HG02885 (cell line): ENCODE data around the gene LMNTD2.
A peak's percentile ranks its signal among the peaks of the same experiment; 100 is the strongest.

Experiments
- ATAC-seq: cut with Tn5 transposase; IDR thresholded peaks from one replicate; pipeline ENCODE4 v1.9.1; 2021; ENCODE audit warnings: mild to moderate bottlenecking; ENCODE audit not compliant: unreplicated experiment, poor library complexity

The LMNTD2 gene

DNA sequence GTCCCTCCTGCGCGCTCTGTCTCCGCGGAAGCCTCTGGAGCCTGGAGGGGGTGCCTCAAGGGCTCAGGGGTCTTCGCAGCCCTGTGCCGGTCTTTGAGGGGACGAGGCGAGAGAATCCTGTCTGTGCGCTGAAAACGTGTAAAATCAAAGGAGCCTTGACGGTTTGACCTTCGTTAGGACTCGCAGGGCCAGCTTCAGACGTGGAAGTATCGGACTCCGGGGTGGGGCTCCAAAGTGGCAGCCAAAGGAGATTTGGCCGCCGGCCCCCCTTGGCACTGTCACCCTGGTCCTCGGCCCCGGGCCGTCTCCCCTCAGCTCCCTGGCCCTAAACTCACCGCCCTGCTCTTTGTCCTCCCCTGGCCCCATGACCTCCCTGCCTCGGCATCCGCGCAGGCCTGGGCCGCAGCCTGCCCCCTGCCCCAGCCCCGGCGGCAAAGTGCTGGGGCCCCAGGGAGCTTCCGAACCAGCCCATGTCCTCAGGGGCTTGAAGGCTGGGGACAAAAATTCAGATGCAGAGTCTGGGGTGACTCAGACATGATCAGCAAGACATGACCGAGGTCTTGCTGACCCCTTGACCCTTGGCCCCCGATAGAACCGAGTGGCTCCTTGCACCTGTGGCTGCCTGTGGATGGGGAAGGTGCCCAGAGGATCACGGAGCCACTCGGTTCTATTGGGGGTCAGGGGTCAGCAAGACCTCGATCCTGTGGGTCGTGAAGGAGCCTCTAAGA lies 8.8 kb upstream of the LMNTD2 start:
- no peak for ATAC-seq

DNA sequence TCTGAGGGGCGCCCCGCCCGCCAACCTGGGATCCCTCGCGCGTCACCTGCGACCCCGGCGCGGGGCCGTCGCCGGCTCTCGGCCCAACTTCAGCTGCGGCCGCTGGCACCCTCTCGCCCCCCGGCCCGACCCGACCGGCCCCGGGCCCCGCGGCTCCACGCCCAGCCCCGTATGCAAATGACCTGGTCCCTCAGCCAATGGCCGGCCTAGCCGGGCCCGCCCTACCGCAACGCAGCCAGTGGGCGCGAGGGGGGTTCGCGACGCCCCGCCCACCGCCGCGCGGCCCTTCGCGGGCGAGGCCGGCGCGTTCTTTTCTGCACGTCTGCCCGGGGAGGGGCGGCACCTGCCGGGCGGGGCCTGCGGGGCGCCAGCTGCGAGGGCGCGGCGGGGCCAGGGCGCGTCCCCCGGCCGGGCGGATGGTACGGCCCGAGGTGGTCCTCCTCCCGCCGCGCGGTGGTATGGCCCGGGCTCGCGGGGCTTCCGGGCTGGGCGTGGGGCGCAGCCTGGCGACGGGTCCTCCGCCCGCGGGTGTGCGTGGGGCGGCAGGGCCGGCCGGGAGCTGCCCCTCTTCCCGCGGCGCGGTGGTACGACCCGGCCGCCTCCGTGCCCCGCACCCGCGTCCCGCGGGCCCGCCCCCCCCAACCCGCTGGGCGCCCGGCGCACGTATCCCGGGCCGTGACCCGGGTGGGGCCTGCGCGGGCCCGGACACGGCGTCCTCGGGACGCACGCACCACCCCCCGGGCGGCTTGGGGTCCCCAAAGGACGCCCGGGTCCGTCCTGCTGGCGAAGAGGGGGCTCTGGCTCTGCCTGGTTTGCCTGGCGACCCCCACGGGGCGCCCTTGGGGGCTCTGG lies 8.0 kb upstream of the LMNTD2 start:
- peak; percentile 88 for ATAC-seq

DNA sequence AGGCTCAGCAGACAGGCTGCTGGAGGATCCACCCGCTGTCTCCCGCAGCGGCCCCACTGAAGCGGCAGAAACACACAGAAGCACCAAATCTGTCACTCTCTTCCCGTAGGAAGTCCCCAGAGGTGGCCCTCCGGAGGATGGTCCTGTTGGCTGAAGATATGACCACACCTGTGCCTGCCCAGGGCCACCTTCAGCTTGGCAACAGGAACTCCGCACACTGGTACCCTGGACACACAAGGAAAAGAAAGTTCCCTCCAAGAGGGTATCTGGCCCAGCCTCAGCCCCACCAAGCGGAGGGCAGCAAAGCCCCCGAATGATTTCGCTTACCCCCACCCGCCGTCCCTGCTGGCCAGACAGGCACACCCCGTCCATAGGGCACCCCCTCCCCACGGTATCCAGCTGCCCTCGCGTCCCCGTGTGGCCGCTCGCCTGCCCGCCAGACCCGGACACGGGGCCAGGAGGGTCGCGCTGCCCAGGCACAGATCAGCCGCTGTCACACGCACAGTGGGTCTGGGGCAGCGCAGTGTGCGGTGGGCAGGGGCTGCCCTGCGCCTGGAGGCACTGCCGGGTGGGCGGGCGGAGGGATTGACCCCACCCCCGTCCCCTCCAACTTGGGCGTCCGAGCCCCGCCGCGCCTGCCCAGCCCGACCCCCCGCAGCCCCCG lies 7.2 kb upstream of the LMNTD2 start:
- ATAC-seq: no peak

DNA sequence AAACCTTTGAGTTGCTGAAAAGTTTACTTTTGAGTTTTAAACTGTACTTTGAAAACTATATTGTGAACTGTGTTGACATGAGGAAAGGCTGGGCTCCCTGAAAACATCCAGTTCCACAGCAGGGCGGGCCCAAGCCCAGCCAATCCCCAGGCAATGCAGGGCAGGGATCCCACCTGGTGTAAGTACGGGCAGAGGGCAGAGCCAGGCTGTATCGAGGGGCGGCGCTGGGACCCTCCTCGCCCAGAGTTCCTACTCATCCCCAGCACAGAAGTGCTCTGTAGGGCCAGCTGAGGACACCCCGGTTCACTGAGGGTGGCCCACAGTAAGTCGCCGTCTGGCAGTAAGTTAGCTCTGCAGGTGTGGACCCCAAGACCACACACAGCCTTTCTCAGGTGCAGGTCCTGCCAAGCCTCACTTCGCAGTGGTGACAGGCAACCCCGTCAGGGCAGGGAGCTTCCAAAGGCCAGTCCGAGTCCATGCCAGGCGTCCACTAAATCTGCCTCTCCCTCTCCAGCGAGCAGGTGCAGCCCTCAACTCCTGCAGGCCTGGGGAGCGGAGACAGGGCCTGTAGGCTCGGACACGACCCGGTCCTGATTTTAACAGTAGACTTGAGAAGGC lies 6.6 kb upstream of the LMNTD2 start:
- no peak for ATAC-seq

DNA sequence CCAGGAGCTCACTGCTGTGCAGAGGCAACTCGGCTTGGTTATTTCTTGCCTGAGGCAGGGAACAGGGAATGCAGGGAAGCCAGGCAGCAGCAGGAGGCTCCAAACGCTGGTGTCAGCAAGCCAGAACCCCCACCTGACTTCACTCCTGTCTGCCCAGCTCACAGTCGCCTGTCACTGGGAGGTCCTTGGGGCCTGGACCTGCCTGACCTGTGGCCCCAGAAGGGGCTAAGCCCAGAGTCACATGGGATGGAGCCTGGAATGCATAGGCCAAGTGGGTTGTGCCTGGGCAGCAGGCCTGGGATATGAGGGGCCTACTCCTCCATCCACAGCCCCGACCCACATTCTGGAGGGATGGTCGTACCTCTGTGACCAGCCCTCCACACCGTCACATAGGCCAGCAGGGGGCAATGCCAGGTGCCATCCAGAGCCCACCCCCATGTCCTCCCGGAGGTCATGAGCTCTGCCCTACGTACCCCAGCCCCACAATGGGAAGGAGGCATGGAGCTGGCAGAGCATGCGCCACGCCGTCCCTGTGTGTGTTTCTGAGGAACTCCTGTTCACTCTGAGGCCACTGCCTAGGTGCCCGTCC lies 5.5 kb upstream of the LMNTD2 start:
- no peak for ATAC-seq

DNA sequence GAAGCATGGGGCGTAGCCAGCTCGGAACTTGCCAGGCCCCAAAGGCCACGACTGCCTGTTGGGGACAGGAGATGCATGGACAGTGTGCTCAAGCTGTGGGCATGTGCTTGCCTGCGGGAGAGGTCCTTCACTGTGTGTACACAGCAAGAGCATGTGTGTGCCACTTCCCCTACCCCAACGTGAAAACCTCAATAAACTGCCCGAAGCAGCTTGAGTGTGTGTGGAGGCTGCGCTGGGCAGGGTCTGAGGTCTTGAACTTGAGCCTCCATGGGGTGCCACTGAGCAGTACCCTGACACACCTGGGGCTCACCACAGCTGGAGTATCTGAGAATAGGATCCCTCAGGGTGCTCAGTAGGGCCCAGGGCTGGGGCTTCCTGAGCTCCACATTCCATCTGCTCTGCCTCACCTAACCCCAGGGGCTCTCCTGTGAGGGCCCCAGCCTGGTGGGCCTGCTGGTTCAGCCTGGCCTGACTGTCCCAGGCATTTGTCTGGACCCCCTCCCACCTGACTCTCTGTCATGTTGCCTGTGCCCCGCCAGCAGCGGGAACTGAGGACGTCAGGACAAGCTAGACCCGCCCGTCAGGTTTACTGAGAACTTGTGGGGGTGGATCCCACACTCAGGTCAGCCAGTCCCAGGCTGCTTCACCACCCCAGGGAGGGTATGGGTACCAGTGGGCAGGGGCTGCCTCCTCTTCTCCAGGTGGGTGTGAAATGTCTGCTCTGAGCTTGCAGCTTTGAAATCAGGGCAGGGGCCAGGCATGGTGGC lies 3.5 kb upstream of the LMNTD2 start:
- no peak for ATAC-seq

DNA sequence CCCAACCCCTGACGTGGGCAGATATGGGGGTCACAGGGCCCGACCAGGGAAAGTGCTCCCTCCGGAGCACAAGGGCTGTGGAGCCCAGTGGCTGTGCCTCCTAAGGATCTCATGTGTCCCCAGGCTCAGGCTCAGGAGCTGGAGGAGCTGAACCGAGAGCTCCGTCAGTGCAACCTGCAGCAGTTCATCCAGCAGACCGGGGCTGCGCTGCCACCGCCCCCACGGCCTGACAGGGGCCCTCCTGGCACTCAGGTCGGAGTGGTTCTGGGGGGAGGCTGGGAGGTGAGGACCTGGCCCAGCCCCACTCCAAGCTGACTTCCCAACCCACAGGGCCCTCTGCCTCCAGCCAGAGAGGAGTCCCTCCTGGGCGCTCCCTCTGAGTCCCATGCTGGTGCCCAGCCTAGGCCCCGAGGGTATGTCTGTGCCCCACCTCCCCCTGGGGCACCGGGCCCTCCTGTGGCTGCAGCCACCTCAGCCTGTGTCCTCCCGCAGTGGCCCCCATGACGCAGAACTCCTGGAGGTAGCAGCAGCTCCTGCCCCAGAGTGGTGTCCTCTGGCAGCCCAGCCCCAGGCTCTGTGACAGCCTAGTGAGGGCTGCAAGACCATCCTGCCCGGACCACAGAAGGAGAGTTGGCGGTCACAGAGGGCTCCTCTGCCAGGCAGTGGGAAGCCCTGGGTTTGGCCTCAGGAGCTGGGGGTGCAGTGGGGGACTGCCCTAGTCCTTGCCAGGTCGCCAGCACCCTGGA lies 2.7 kb upstream of the LMNTD2 start:
- no peak for ATAC-seq

DNA sequence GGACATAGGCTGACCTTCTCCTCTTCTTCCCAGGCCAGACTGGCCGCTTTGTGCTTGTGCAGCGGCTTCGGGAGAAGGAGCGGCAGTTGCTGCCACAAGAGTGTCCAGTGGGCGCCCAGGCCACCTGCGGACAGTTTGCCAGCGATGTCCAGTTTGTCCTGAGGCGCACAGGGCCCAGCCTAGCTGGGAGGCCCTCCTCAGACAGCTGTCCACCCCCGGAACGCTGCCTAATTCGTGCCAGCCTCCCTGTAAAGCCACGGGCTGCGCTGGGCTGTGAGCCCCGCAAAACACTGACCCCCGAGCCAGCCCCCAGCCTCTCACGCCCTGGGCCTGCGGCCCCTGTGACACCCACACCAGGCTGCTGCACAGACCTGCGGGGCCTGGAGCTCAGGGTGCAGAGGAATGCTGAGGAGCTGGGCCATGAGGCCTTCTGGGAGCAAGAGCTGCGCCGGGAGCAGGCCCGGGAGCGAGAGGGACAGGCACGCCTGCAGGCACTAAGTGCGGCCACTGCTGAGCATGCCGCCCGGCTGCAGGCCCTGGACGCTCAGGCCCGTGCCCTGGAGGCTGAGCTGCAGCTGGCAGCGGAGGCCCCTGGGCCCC lies 1.6 kb upstream of the LMNTD2 start:
- no peak for ATAC-seq

DNA sequence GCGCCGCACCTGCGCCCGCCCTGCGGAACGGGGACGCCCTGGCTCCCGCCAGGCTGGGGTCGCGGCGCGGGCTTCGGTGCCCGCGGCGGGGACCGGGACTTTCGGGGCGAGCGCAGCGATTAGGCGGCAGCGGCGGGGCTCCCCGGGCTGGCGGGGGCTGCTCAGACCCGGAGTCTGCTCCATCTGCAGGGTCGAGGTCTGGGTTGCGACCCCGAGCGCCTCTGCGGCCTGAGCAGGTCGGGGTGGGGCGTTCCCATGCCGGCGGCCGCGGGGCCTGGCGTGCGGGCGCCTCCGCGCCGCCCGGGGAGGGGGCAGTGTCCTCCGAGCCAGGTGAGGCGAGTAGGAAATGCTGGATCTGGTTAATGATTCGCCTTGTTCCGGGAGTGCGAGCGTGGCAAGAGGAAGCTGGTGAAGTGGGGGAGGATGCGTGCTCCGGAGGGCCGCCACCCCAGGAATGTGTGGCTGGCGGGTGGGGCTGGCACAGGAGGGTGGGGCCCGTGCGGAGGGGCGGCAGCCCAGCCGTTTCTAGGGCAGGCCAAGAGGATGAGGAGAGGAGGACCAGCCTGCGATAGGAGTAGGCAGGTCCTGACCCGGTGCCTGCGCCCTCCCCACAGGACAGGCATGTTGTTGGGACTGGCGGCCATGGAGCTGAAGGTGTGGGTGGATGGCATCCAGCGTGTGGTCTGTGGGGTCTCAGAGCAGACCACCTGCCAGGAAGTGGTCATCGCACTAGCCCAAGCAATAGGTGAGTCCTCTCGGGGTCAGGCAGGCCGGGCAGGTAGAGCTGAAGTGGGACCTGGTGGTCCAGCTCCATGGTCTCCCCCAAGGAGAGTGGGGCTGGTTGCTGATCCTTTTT lies 838 bp upstream of the LMNTD2 start:
- ATAC-seq: peak; percentile 21

DNA sequence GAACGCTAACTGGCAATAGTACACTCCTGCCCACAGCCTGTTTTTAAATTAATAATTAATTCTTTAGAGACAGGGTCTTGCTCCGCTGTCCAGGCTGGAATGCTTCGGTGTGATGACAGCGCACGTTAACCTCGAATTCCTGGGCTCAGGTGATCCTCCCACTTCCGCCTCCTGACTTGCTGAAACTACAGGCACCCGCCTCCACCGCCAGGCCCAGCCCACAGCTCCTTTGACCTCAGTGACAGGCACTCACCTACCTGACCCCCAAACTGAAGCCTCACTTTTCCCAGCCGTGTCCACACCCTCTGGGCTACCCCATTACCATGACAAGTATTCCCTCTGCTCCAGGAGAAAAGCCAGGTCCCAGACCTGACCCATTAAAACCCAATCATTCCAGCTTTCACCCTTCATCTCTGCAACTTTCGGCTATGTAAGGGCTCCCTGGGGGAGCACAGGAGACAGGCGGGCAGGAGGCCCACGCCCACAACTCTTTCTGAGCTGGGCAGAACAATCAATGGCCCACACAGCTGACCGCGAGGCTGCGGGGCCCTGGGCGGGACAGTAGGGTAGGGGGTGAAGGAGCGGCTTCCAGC lies 730 bp downstream of the LMNTD2 start:
- no peak for ATAC-seq

DNA sequence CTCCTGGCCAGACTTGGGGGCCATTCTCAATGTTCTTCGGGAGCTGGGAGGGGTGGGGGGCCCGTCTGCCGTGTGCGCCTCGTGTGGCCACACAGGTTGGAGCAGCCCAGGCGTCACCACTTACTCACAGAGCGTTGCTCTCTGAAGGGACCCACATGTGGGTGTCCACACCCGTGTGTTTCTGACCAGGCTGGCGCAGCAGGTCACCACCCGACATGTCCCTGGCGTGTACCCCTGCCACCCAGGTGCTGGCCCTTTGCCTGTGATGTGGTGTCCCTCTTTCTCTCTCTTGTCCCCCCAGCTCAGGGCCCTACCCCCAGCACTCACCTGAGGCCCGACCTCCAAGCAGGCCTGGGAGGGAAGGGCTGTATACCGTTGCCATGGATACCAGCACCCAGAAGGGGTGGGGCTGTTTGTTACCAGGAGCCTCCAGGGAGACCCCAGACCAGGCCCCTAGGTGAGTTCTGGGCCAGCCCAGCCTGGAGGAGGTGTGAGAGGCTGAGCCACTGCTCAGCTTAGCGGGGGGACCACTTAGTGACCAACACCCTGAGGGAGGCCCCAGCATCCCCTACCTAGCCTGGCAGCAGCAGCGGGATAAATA lies 1.4 kb downstream of the LMNTD2 start:
- no peak for ATAC-seq

DNA sequence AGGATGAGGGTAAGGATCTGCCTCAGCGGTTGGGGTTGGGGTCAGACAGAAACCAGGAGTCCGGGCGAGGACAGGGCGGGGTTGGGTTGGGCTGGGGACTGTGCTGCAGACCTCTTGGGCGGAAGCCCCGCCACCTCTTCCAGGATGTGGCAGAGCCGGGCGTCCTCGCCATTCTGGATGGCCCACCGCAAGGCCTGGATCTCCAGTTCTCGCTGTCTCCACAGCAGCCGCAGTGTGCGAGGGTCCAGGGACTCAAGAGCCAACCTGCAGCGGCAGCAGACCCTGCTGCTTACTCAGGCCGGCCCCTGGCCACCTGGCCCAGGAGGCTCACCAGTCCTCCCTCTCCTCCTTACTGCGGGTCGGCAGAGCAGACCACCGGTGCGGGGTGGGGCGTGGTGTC lies 2.0 kb downstream of the LMNTD2 start:
- ATAC-seq: no peak

DNA sequence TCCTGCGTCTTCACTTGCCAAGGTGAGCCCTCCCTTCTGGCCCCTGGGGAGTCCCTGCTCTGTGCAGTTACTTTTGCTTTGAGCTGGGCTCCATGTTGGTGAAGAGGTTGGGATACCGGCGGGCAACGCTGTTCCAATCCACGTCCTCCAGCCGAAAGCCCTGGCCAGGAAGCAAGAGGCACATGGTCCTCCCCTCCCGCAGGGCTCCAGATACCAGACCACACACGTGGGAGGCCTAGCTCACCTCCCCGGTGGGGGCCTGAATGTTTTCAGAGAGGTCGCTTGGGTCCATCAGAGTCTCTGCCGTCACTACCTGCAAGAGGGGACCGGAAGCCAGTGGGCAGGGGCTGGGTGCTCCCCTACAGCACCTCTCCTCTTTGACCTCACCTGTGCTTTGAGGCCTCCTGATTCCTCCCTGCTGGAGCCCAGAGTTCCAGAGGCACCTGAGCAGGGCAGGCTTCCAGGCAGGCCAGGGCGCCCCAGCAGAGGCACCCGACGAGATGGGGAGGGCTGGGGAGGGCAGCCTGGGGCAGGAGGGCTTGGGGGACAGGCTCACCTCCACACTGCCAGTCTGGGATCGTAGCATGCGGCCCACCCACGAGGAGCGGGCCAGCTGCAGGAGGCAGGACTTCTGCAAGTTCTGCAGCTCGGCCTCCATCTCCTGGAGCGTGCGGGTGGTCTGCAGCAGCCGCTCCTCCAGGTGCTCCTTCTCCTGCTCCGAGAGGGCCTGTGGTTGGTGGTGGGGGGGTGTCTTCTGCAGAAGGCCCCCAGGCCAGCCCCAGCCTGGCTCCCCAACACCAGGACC lies 3.0 kb downstream of the LMNTD2 start:
- no peak for ATAC-seq

DNA sequence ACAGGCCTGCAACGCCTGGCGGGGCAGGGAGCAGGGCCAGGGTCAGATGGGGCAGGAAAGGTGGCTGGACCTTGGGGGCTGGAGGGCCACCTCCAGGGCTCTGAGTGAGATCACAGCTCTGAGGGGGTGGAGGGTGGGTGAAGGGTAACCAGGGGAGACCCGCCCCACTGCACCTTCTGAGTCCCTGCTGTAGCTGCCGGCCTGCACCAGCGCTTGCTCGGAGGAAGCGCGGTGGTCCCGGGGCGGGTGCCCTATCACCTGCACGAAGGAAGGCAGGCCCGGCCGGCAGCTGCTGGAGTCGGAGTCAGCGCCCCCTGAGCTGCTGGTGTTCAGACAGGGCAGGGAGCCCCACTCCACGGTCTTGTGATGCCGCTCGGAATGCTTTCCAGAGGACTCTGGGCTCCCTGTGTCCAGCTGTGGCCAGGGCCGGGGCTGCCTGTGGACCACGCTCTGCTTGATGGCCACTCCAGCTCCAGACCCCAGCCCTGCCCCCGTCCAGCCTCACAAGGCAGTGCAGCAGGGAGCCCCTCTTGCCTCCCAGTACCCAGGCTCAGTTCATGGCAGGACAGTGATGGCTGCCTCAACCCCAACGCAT lies 3.8 kb downstream of the LMNTD2 start:
- no peak for ATAC-seq

DNA sequence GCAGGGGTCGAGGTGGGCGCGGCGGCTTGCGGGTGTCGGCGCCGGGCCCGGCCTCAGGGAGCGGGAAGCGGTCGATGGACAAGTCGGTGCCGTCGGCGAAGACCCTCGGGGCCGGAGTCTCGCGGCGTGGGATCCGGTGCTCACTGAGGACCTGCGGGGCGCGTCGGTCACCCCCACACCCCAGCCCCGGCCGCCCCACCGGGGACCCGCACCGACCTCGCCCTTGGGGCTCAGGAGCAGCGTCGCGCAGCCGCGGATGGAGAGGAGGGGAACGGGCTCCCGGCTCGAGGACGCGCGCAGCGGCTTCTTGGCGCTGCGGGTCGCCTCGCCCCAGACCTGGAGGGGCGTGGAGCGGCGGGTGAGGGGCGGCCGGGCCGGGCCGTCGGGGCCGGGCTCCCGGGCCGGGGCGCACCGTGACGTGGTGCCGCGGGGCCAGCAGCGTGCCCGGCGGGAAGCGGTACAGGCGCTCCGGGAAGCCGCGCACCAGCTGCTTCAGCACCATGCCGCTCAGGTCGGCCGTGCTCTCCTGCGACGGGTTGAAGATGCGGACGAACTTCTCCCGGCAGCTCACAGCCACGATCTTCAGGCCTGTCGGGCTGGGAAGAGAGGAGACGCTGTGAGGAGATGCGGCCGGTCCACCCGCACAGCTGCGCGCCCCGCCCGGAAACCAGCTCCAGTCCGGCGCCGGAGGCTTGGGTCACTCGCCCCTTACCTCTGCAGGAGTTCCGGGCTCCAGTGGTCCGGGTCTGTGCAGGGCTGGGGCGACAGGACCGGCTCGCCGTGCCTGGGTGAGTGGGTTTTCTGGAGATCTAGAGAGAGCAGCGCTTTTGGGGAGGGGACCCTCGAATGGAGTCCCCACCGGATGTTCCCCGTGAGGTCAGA lies 4.5 kb downstream of the LMNTD2 start:
- ATAC-seq: no peak
